Embryonic facial prominence (tissue), 1 donor: ENCODE data around the gene MRPL20.
"Not testable (repeated sequence)": the region's sequence is repeated elsewhere in the genome, so short reads cannot be mapped to it uniquely, and the experiment has no call there.

ENCODE experiments used
- DNase-seq: peaks from one replicate; pipeline ENCODE4 v3.0.0-alpha.2; 2016; ENCODE audit errors: extremely low spot score

MRPL20 gene

DNA sequence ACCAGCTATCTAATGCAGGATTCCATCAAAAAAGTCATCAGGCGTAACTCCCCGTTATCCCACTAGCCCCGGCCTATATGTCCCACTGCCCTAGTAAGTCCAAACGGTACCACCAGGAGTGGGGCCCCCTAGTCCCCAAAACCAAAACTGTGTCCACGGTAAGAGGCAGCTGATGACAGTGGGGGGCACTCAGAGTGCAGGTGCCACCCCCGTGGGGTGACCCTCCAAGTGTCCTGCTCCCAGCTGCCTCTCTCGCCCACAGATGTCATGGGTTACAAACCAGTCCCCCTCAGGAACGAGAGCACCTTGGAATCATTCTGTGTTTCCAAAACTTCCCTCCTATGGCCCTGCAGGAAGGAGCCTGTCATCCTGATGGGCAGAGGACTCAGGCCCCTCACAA, 21.2 kb downstream of the MRPL20 start:
- DNase-seq = no peak

DNA sequence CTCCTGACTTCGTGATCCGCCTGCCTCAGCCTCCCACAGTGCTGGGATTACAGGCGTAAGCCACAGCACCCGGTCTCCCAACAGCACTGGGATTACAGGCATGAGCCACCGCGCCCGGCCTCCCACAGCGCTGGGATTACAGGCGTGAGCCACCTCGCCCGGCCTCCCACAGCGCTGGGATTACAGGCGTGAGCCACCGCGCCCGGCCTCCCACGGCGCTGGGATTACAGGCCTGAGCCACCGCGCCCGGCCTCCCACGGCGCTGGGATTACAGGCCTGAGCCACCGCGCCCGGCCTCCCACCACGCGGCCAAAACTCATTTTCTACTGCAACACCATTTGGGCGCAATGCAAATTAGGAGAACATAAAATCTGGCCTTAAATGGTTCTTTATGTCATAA, 21.8 kb downstream of the MRPL20 start:
- not testable (repeated sequence) for DNase-seq

DNA sequence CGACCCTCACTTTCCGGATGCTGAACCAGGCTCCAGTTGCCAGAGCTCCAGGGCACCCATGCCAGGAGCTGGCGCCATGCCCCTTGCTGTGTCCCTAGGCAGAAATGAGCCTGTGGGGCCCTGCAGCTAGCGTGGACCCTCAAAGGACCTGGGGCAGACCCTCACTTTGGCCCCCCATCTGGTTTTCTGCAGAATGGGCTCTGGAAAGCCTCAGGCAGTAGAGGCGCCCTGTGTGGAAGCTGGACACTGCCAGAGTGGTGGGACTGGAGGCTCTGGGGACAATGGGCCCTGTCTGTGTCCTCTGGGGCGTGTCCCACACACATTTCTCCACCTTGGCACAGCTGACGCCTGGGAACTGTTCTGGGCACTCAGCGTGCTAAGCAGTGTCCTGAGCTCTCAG, 25.8 kb downstream of the MRPL20 start:
- DNase-seq = no peak

DNA sequence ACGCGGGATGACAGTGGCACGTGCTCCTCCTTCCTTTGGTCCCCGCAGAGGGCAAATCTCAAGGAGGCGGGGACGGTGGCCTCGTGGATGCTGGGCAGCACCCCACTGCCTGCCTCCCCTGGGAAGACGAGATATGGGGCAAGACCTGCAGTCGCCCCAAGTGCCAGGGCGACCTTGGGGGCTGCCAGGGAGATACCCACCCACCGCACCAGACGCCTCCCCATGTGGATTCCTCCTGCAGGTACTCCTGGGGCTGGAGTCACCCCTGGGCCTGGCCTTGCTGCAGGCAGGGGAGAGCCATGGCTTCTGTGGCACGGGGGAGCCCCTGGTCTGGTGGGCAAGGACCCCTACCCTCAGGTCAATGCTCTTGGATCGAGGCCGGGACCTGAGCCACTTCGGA, 26.2 kb downstream of the MRPL20 start:
- no peak for DNase-seq

DNA sequence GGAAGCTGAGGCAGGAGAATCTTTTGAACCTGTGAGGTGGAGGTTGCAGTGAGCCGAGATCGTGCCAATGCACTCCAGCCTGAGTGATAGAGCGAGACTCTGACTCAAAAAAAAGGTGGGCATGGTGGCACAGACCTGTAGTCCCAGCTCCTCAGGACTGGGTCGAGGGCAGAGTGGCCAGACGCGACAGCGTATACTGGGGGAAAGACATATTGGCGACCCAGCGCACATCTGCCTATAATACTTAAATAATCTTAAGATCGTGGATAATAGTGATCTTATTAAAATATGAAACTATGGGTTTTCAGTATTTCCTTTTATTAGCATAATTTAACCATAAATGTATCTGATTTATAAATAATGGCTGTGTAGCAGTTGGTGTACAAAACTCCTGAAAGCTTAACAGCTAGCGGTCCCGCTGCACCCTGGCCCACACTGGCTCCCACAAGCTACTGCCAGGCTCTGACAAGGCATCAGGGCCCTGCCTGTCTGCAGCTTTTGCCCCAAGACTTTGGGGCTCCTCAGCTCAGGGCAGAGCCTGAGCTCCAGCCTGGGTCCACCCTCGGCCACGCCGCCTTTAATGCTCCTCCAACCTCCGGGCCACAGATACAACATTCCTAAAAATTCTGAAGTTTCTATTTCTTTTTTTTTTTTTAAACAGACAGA, 29.4 kb downstream of the MRPL20 start:
- no peak for DNase-seq

DNA sequence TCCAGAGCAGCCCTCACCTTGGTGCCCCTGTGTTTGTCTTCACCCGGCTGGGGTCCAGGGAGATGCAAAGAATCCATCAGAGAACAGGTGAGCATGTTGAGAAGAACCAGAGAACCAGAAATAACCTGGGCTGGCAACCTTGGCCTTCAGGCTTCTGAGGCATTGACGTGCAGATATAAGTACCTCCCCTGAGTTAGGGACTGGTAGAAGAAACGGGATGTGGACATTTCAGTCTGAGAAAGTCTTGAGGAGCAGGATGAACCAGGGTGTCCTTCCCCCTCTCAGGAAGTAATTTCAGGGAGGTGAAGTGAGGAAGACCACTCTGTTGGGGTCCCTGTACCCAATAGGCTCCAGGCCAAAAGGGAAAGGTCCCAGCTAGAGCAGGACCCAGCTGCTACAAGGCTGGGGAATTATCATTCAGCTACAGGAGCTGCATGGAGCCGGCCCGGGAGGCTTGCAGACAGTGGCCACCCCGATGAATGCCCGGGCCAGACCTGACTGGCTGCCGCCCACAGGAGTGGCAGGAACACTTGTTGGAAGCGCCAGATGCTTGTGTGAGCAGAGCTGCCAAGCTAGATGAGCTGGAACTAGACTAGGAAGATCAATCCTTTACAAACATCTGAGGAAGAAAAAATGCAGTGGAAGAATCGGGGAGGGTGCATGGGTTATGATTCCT, 30.4 kb downstream of the MRPL20 start:
- DNase-seq = no peak

DNA sequence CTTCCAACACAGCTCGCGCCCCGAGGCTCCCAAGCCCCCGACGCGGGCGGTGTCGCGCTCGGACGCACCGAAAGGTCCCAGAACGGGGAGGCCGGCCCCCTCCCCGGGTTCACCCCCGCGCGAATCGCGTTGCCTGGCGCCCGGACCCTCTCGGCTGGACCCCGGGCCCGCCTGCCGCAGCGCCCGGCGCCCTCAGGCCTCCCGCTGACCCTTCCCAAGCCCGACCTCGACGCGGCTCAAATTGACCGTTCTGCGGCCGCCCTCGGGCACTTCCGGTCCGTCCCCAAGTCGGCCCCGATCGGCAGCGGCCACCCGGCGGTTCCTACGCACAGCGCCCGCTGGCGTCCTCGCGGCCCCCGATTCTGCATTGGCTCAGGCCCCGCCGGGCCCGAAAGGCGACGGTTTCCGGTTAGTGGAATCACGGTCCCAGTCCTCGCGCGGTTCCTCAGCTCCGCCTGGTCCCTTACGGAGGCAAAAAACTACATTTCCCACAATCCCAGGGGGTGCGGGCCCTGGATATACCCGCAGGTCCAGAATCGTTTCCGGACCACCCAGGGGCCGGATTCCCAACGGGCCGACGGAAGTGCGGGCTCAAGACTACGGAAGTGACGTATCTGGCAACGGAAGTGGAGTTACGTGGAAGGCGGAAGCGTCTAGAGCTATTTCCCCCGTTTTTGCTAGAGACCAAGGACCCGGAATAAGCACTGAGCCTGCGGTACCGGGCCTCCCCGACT, 32.0 kb downstream of the MRPL20 start, which contains the start of gene AURKAIP1:
Gene AURKAIP1 (minus strand): TSS at position 279 of the 734 bp plus-strand sequence. CDS start 451 bp downstream, outside the sequence.
- DNase-seq = peak; percentile 98

DNA sequence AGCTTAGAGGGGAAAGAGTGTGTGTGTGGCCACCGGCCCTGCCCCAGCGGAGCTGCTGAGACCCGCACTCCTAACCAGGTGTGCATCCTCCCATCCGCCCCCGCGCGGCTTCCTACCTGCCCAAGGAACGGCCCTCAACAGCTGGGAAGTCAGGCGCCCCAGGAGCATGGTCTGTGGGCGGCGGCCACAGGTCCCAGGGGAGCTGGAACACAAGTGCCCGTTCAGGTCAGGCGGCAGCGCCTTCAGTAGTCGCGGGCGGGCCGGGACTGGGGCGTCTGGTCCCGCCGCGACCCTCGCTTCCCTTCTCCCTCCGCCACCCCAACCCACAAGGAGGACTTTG, 32.5 kb downstream of the MRPL20 start:
- no peak for DNase-seq

DNA sequence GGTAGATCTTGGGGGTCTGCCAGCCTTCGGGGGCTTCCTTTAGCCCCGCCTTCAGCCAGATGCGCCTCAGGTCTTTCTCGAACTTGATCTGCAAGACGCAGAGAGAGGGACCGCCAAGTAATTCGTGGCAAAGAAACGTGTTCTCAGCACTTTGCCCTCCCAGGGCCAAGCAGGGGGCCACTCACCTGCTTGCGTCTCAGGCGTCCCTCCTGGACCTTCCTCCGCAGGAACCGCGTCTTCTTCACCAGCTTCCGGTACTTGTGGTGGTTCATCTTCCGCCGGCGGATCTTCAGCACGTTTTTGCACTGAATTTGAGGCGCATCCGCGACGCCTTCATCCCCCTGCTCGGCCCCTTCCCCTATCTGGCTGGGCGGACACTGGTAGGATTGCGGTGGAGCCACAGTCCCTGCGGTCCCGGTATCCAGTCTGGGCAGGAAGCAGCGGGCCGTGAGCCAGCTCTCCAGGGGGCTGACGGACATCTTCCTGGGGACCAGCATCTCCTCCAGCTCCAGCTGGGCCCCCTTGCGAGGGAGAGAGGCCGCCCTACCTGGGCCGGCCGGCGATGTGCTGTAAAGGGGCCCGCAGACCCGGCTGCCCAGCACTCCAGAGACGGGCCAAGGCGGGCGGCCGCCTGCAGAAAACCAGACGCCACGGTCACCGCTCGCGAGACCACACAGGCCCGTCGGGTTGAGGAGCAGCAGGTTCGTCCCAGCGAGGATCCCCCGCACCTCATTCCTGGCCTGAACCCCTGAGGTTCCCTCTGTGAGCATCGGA, 33.1 kb downstream of the MRPL20 start:
- DNase-seq = no peak

DNA sequence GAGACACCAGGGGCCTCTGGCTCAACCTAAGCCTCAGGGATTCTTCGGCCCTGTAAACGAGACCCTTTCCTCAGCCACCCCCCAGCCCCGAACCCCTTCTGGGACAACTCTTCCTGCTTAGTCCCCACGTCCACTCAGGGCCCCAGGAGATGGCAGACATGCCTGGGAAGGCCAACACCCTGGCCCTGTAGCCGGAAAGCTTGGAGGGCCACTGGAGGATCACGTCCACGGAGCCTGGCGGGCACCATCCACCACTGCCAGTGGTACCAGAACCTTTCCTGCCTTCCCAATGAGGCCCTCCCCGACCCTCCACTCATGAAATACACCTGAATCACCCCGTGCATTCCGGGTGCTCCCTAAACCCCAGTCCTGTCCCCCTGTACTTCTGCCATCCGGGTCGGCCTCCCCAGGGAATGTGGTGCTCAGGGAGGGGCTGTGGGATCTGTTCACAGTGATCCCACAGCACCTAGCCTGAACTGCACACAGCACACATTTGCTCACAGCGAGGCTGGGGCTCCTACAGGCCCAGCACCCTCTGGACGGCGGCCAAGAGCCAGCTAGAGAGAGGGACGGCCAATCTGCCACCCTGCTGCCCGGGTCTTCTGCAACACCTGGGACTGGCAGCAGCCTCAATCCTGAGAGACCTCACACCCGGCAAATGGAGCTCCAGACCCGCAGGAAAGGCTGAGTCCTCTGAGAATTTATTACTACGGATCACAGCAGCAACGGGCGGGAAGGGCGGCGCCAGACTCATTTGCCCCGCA, 33.9 kb downstream of the MRPL20 start:
- no peak for DNase-seq

DNA sequence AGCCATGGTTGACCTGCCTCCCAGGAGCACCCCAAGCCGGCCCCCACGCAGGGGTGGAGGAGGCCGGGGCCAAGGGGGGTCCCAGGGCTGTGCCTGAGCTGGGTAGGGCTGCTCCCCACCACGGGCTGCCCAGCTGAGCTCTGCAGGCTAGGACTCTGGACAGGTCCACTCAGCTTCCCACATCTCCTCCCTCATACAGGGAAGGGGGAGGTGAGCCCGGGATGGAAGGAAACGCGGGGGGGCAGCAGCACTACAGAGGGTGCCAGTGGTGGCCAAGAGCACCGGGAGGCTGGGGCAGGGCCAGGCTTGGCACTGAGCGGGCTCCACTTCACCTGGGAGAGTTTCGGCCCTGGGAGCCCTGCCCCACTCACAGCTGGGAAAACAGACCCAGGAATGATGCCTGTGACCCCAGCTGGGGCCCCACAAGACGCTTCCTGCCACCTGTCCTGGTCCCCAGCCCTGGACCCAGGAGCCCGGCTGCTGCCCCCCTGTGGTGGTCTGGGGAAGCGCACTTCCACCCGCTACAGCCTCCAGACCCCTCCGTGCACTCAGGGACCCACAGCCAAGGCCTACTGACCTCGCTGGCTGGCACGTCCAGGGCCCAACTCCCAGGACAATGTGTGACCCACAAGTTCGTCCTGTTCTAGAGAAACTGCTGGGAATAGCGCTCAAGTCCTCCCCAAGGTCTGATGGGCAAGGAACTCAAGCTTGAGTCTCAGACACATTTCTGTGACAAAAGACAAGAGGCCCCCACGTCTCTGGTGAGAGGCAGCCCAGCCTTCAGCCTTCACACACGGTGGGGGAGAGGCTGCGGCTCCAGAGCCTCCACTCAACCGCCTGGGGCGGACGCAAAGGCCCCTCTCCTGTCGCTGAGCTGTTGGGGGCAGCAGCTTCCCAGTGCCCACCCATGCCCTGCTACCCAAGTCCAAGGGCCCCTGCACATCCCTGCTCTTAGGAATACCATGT, 35.1 kb downstream of the MRPL20 start:
- DNase-seq = no peak

DNA sequence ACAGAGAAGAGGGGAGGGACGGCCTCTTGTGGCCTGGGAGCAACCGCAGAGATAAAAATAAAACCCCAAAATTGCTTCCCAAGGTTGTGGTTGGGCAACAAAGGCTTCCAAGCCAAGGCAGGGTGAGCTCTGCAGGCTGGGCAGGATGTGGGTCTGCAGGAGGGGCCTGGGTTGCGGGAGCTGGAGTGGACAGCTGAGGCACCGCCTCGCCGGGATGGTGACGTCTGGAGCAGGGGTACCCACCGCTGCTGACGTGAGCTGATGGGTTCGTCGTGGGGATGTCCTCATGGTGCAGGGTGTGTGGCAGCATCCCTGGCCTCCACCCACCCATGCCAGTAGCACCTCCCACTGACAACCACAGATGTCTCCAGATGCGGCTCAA, 35.7 kb downstream of the MRPL20 start:
- no peak for DNase-seq

DNA sequence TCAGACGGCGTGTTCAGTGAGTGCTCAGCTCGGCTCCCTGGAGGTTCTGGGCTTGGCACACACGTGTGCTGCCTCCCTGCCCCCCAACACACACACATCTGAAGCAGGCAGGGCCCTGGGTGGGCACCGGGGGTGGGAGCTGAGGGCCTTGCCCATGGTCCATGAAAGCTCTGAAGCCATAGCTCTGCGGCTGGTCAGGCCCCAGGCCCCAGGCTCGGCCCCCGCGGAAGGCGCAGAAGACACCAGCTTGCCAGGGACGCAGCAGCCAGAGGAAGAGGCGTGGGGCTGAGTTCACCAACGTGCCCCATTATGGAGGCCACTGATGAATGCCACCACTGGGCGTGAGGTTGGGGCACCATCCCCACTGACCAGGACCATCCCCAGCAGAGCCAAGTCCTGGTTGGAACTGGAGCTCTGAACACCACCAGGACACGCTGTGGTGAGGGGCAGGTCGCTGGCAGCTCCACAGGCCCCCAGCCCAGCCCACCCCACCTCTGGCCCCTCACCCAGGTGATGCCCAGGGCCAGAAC, 36.3 kb downstream of the MRPL20 start:
- DNase-seq = no peak

DNA sequence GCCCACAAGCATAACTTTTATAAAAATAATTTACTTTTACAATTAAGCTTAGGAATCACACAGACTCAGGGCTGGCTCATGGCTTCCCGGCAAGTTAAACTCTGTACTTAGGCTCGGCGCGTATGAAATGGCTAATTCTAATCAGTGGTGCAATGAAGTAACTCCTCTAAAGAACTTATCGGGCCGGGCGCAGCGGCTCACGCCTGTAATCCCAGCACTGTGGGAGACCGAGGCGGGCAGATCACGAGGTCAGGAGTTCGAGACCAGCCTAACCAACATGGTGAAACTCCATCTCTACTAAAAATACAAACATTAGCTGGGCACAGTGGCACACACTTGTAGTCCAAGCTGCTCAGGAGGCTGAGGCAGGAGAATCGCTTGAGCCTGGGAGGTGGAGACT, 37.0 kb downstream of the MRPL20 start:
- DNase-seq = not testable (repeated sequence)

DNA sequence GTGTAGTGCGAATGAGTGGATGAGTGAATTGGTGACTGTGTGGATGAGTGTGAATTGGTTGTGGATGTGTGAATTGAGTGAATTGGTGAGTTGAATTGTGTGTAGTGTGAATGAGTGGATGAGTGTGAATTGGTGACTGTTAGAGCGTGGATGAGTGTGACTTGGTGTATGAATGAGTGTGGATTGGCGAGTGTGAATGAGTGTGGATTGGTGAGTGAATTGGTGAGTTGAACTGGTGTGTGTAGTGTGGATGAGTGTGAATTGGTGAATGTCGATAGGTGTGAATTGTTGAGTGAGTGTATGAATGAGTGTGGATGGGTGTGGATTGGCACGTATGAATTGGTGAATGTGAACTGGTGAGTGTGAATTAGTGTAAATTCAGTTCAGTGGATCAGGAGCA, 39.8 kb downstream of the MRPL20 start:
- DNase-seq = no peak

DNA sequence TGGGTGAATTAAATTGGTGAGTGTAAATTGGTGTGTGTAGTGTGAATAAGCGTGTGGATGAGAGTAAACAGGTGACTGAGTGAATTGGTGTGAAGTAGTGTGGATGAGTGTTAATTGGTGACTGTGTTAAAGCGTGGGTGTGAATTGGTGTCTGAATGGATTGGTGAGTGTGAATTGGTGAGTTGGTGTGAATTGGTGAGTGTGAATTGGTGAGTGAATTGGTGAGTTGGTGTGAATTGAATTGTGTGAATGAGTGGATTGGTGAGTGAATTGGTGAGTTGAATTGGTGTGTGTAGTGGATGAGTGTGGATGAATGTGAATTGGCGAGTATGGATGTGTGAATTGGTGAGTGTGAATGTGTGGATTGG, 40.4 kb downstream of the MRPL20 start:
- no peak for DNase-seq

DNA sequence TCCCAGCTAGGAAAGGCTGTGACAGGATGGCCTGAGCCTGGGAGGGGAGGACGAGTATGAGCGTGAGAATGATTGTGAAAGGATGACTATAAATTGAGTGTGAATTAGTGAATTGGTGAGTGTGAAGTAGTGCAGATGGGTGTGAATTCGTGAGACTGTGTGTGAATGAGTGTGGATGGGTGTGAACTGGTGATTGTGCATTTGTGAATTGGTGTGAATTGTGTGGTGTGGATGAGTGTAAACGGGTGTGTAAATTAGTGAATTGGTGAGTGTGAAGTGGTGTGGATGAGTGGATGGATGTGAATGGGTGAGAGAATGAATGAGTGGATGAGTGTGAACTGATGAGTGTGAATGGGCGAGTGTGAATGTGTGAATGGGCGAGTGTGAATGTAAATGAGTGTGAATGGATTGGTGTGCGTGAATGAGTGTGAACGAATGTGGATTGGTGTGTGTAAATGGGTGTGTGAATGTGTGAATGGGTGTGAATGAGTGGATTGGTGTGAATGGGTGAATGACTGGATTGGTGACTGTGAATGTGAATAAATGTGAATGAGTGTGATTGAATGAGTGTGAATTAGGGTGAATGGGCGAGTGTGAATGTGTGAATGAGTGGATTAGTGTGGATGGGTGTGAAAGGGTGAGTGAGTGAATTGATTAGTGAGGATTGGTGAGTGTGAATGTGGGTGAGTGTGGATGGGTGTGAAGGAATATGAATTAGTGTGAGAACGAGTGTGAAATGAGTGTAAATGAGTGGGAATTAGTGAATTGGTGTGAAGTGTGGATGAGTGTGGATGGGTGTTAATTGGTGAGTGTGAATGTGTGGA, 41.0 kb downstream of the MRPL20 start:
- no peak for DNase-seq

DNA sequence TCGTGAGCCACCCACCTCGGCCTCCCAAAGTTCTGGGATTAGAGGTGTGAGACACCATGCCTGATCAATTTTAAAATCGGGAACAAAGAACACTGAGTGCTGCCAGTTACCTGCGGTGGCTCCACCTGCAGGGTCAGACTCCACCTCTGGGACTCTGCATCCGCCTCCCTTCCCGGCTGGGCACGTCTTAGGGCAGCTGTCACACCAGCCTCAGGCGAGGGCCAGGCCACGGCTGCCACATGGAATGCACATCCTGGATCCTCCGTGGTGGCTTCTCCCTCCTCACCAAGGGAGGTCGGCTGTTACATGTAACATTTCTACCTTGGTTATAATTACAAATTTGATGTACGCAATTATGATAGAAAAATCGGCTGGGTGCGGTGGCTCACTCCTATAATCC, 42.8 kb downstream of the MRPL20 start:
- no peak for DNase-seq

DNA sequence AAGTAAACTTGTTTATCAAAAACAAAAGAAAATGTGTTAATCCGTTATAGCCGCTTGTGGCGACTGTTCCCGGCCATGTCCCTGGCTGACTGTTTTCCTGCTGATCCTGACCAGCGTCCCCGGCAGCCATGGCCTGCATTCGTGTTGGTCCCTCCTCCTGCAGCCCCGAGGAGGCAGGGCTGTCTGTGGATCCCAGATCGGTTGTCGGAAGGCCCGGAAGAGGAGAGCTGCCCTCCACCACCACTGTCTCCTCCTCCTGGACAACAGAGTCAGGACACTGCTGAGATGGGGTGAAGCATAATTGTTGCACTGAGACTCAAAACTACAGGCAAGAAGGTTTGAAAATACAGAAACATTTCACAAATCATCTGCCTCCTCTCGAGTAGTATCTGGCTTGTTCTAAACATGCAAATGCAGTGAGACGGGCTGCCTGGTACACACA, 45.1 kb downstream of the MRPL20 start:
- DNase-seq = no peak
